NCI-H1417 treated with DMSO at 0.1 percent for 48 hours (cell line): ENCODE data around the gene SLC66A1.

Experiments used
- DNase-seq: peaks from one replicate; lab custom pipeline; 2025; lab: John Stamatoyannopoulos, UW

The SLC66A1 gene

GRCh38 chr1:19325368-19325957, 13.3 kb downstream of the SLC66A1 start:
- no peak for DNase-seq

DNA sequence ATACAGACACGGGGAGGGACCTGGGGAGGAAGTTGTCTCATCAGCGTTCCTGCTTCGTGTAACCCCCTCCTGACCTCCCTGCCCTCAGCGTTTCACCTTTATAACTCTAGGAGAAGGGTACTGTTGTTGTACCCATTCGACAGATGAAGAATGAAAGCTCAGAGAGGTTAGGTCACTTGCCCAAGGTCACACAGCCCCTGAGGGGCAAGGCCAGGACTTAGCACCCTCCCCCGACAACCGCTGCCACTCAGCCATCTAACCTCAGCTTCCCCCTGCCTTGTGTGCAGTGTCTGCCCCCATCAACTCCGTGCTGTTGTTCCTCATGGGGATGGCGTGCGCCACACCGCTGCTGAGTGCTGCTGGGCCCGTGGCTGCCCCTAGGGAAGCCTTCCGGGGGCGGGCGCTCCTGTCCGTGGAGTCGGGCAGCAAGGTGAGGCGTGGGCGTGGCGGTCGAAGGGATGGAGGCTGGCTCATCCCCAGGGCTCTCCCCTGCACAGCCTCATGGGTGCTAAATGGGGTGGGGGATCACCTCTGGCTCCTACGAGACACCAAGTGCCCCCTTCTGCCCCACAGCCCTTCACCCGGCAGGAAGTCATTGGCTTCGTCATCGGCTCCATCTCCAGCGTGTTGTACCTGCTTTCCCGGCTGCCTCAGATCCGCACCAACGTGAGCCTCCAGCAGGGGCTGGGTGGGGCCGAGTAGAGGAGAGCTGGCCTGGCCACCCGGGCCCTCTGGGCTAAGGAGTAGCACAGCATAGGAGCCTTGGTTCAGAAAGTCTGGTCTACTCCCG, 14.0 kb downstream of the SLC66A1 start:
- DNase-seq: no peak

- DNase-seq: no peak
Measured at GRCh38 chr1:19326748-19327065, 14.6 kb downstream of the SLC66A1 start.

- no peak for DNase-seq
Measured at GRCh38 chr1:19327301-19327700, 15.2 kb downstream of the SLC66A1 start.

DNA sequence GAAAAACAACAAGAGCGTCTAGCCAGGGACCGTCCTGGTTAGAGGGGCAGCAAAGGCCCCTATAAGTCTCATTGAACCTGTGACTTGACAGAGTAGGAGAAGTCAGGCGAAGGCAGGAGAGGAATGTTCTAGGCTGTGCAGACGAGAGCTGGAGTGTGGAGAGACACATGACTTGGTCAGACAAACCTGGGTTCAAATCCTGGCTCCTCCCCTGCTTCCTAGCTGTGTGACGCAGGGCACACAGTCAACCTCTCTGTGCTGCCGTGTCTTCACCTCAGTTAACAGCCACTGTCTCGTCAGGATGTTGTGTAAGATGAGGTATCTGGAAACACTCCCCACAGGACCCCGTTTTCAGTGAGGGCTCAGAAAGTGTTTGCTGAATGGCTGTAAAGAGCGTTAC, 15.6 kb downstream of the SLC66A1 start:
- DNase-seq: no peak

GRCh38 chr1:19328486-19328885, 16.4 kb downstream of the SLC66A1 start:
- DNase-seq: no peak

DNA sequence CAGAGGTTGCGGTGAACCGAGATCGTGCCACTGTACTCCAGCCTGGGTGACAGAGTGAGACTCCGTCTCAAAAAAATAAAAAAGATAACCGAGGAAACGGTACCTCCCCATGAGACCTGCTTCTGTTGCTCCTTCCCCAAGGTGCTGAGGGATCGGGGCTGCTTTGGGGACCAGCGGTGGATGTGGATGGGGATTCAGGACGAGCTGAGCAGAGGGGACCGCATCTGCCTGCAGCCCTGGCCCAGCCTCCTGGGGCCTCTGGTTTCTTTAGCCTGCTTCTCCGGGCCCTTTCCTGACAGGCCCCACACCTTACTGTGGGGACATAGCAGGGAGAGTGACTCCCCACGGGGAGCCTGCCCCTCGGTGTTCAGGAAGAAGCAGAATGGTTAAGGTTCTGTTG, 17.1 kb downstream of the SLC66A1 start:
- DNase-seq: no peak

DNA sequence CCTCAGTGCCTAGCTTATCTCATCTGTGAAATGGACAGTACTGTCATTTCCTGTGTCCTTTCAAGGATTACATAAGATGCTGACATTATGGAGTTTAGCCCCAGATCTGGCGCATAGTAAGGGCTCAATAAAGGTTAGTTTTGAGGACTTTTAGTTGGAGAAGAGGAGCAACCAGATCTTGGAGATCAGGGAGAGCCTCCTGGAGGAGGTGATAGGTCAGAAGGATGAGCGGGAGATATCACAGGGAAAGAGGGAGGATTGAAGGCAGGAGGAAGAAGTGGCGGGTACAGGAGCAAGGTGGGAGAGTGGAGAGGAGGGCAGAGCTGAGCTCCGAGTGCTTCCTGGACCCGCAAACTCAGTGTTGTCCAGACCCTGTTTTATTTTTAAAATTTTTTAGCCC, 17.5 kb downstream of the SLC66A1 start:
- no peak for DNase-seq

DNA sequence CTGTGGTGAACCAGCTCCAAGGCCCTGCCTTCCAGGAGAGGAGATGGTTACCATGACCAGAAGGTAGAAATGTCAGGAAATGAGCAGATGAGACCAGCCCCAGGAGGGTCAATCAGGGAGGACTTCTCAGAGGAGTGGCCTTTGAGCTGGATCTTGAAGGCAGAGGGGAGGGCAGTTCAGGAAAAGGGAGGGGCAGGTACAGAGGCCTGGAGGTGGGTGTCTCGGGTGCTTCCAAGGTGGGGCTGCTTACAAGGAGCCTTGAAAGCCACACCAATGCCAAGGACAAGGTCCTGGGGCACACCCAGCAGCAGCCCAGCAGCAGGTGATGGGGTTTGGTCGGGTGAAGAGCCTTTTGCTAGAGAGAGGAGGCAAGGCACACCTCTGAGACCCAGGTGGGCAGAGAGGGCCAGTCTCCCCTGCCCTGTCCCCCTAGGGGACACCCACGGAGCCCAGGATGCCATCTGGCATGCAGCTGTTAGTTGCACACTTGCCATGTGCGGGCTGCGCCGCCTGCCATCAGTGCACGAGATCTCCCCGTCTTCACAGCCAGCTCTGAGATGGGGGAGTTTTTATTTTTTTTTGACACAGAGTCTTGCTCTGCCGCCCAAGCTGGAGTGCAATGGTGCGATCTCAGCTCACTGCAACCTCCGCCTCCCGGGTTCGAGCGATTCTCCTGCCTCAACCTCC, 18.5 kb downstream of the SLC66A1 start:
- no peak for DNase-seq

DNA sequence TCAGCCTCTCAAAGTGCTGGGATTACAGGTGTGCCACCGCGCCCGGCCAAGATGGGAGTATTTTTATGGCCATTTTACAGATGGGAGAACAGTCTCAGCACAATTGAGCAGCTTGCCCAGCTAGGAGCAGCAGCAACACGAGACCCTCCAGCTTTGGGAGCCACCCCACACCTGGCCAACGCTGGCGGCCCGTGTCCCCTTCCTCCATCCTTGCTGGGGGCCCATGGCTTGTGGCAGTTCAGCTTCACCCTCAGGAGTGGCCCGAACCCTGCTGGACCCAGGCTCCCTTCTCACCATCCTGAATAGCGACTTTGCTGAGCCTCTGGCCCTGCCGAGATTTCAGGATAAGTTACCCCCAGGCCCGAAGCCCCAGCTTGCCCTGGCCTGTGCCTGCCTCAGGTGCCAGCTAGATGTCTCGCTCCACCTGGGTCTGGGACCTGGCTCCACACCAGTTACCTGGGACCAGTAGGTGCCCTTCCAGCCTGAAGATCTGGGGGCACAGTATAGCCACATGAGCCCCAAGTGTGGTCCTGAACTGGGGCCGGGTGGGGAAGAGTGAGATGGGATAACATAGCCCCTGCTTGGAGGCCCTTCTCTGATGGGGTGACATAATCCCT, 19.2 kb downstream of the SLC66A1 start:
- DNase-seq: no peak

- DNase-seq: no peak
Measured at GRCh38 chr1:19332832-19333231, 20.7 kb downstream of the SLC66A1 start.

- no peak for DNase-seq
Measured at GRCh38 chr1:19333587-19334354, 21.6 kb downstream of the SLC66A1 start.

DNA sequence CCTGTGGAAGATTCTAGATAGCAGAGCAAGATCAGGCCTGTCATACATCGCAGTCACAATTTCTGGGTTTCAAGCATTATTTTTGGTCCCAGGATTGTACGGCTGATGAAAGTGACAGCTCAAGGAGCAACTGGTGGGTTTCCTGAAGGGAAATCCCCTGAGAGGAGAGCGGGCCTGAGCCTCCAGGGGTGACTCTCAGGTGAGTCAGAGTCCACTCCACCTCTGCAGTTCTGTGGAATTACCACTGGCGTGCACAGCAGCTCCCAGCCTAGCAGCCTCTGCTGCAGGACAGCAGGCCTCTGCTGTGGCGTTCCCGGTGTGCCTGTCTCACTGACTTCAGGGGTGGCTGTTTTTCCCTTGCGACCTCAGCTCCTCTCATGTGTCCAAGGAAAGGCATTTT, 24.4 kb downstream of the SLC66A1 start:
- no peak for DNase-seq

- DNase-seq: no peak
Measured at GRCh38 chr1:19337289-19337688, 25.2 kb downstream of the SLC66A1 start.

DNA sequence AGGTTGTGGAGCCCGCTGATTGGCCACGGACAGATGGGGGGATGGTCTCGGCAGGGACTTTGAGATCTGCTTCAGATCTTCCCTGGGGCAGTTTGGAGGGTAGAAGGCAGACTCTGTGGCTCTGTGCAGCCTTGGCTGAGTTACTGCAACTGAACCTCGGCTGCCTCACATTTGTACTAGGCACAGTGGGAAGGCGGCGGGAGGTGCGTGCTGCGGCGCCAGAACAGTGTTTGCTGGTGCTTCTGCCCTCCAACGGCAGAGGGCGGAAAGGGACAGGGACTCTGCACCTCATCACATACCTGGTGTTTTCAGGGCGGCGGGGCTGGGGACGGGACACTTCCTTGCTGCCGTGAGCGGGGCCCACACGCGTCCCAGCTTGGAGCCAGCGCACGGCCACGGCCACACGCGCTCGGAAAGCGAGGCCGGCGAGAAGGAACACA, 26.2 kb downstream of the SLC66A1 start:
- DNase-seq: no peak

GRCh38 chr1:19339214-19339861, 27.2 kb downstream of the SLC66A1 start:
- DNase-seq: no peak

GRCh38 chr1:19340387-19340937, 28.3 kb downstream of the SLC66A1 start:
- no peak for DNase-seq

DNA sequence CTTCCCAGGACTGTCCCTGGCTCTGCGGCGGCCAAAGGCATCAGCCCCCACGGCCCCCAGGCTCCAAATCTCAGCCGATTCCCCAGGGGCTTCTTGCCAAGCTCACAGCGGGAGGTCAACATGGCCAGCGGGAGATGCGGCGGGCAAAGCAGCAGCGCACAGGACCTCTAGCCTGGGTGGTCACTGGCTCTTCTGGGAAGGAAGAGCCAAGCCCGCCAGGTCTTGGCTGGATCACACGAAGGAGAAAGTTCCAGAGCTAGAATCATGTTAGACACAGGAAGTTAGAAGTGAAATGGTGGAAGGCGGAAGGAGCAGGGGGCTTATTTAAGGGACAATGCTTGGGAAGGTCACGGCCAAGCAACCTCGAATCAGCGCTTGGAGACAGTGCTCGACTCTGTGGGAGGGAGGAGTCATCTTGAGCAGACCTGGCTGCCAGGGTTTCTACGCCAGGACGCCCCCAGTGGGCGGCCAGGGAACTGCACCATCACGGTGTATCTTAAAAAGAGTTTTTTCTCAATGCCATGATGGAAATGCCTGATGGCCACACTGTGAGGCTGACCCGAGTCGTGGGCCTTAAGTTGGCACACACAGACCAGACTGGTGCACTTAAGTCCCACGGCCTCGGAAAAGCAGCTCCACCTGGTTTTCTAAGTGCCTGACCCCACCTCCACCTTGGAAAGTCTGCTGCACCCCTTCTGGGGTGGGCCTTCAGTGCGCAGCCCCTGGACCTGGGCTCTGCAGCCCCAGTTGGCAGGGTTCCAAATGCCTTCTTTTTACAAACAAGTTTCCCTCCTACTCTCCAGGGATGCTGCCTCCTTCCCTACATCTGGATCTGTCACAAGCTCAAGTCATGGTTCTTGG, 29.3 kb downstream of the SLC66A1 start:
- DNase-seq: no peak

- DNase-seq: no peak
Measured at GRCh38 chr1:19342062-19342750, 30.1 kb downstream of the SLC66A1 start.
